ENCODE data around the gene ALS2CL. TPM values are rescaled to one million over a fixed set of nuclear protein-coding genes. Genes with fewer than 3 reads are reported as not detected.

The ALS2CL gene
- total and polyA plus RNA-seq, 2 donors (not counting 3 experiments of a cell fraction or from before 2014, with no cell fraction given): 7.8 to 10.1 TPM

DNA sequence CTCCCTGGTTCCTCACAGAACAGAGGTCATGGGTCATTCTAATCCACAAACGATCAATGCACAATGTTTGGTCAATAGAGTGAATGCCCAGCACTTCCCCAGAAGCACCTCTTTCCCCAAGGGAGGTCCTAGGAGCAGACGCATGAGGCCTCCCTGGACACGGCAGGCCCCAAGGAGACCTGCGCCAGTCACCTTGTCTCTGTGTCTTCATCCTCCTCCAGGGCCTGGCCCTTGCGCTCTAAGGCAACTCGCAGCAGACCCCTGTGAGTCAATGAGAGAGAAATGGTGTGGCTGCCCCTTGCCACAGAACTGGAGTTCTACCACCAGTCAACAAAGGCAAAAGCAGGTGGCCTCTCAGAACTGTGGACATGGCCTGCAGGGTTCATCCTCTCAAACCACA lies 18.1 kb downstream of the ALS2CL start:
- no peak overlapping the region for H3K4me3 ChIP-seq (replicated peaks in 1 of 3; ENCODE audit: insufficient read depth in 1 of 3, low read depth in 1 of 3, low read length in 3 of 3)
- no peaks in the 10 kb centered on the region for H3K27me3 ChIP-seq (ENCODE audit: control insufficient read depth in 2 of 2, insufficient read depth in 2 of 2, low read length in 2 of 2)
- no peak for DNase-seq (ENCODE audit: low read depth, low spot score)
- no peak overlapping the region for H3K4me2 ChIP-seq (ENCODE audit: insufficient read depth, low read length)
- BruUV-seq (replicated peaks): no TSS peak
- no peaks in the 10 kb centered on the region for H3K36me3 ChIP-seq (ENCODE audit: control insufficient read depth in 2 of 2, extremely low read depth in 1 of 2, insufficient read depth in 2 of 2, low read length in 2 of 2)
- TF ChIP-seq, protein P1, sequence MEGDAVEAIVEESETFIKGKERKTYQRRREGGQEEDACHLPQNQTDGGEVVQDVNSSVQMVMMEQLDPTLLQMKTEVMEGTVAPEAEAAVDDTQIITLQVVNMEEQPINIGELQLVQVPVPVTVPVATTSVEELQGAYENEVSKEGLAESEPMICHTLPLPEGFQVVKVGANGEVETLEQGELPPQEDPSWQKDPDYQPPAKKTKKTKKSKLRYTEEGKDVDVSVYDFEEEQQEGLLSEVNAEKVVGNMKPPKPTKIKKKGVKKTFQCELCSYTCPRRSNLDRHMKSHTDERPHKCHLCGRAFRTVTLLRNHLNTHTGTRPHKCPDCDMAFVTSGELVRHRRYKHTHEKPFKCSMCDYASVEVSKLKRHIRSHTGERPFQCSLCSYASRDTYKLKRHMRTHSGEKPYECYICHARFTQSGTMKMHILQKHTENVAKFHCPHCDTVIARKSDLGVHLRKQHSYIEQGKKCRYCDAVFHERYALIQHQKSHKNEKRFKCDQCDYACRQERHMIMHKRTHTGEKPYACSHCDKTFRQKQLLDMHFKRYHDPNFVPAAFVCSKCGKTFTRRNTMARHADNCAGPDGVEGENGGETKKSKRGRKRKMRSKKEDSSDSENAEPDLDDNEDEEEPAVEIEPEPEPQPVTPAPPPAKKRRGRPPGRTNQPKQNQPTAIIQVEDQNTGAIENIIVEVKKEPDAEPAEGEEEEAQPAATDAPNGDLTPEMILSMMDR (IDR thresholded peaks at IDR 0.05; ENCODE audit: extremely low read depth in 1 of 2, insufficient read depth in 1 of 2, low read depth in 1 of 2, low read length in 2 of 2): no peak
- no peak for TF ChIP-seq POLR2A (IDR thresholded peaks at IDR 0.05; ENCODE audit: low read depth, low read length)
- TF ChIP-seq, protein P2, sequence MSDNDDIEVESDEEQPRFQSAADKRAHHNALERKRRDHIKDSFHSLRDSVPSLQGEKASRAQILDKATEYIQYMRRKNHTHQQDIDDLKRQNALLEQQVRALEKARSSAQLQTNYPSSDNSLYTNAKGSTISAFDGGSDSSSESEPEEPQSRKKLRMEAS (IDR thresholded peaks at IDR 0.05; ENCODE audit: insufficient read depth, insufficient read length): no peak
- TF ChIP-seq MYC (IDR thresholded peaks at IDR 0.05; ENCODE audit: low read depth, low read length): no peak
- TF ChIP-seq POLR2AphosphoS5 (IDR thresholded peaks at IDR 0.05; ENCODE audit: insufficient read depth, low read depth, low read length): no peak
- TF ChIP-seq EZH2 (IDR thresholded peaks at IDR 0.05; ENCODE audit: borderline replicate concordance, low read depth, low read length, severe bottlenecking): no peak
- no peak for TF ChIP-seq GATA2 (IDR thresholded peaks at IDR 0.05; ENCODE audit: insufficient read depth, insufficient read length, low read depth, low read length)
- TF ChIP-seq JUN (IDR thresholded peaks at IDR 0.05; ENCODE audit: borderline replicate concordance, insufficient read depth, insufficient read length, low read depth): no peak
- no peak for TF ChIP-seq FOS (IDR thresholded peaks at IDR 0.05; ENCODE audit: borderline replicate concordance, insufficient read depth, low read length)
- intact Hi-C loops (cut with micrococcal nuclease) (no loop called here), dilution Hi-C loops (cut with MboI; ENCODE audit: extremely low pct_ligation_motif_present, low sequenced_read_pairs) (no loop called here)
- no peaks in the 10 kb centered on the region for H4K20me1 ChIP-seq (replicated peaks; ENCODE audit: control insufficient read depth, extremely low read depth, insufficient read depth, low read length)
- no peaks in the 10 kb centered on the region for H3K79me2 ChIP-seq (ENCODE audit: control insufficient read depth, insufficient read depth, low read length)
- H3K9ac ChIP-seq (replicated peaks; ENCODE audit: extremely low read depth, insufficient read depth, low read length): no peak overlapping the region
- FAIRE-seq: no peak
- ChIA-PET CTCF (interaction anchor here (1.0 kb wide), 1 partner anchor 20 kb away, joined by 3 read pairs; no protein-coding TSS in a partner anchor), POLR2A (no interaction called here)
- H3K27ac ChIP-seq (ENCODE audit: insufficient read depth, low read depth, low read length): no peak overlapping the region
- H3K9me1 ChIP-seq (replicated peaks; ENCODE audit: control insufficient read depth, extremely low read depth, insufficient read depth, low read length): no peaks in the 10 kb centered on the region
- H3K4me1 ChIP-seq (ENCODE audit: control insufficient read depth, extremely low read depth, insufficient read depth, low read length): no peaks in the 10 kb centered on the region
- no peak overlapping the region for H2AFZ ChIP-seq (ENCODE audit: low read depth, low read length)
- H3K9me3 ChIP-seq (replicated peaks; ENCODE audit: control insufficient read depth, insufficient read depth, low read length): no peaks in the 10 kb centered on the region

Data from endothelial cell of umbilical vein (primary cell).